ENCODE results near the gene SMARCB1.
A peak's percentile ranks its signal among the peaks of the same experiment; 100 is the strongest.

DNA sequence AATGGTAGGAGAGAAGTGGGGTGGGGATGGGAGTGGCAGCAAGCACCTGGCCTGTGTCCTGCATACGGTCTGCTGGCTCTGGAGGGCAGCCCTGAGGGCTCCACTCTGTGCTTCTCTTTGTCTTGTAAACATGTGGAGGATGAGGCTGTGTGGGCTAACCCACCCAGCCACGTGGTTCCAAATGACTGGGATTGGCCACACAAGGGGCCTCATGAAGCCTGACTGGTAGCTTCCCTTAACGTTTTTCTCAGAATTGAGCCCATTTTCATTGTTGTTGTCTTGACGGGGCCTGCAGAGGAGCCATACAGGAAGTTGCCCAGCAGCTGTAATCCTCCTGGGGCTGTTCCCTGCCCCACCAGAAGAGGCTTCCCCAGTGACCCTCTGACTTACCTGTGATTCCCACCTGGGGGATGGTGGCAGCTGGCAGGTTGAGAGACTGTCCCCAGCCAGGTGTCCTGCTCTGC, 34.0 kb downstream of the SMARCB1 start:
- TF ChIP-seq POLR2A (IDR thresholded peaks at IDR 0.05; ENCODE audit: extremely low read depth, insufficient read length): no peak
- TF ChIP-seq, protein P1, sequence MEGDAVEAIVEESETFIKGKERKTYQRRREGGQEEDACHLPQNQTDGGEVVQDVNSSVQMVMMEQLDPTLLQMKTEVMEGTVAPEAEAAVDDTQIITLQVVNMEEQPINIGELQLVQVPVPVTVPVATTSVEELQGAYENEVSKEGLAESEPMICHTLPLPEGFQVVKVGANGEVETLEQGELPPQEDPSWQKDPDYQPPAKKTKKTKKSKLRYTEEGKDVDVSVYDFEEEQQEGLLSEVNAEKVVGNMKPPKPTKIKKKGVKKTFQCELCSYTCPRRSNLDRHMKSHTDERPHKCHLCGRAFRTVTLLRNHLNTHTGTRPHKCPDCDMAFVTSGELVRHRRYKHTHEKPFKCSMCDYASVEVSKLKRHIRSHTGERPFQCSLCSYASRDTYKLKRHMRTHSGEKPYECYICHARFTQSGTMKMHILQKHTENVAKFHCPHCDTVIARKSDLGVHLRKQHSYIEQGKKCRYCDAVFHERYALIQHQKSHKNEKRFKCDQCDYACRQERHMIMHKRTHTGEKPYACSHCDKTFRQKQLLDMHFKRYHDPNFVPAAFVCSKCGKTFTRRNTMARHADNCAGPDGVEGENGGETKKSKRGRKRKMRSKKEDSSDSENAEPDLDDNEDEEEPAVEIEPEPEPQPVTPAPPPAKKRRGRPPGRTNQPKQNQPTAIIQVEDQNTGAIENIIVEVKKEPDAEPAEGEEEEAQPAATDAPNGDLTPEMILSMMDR (IDR thresholded peaks at IDR 0.05; ENCODE audit: low read depth, low read length): no peak
- TF ChIP-seq, protein P2, sequence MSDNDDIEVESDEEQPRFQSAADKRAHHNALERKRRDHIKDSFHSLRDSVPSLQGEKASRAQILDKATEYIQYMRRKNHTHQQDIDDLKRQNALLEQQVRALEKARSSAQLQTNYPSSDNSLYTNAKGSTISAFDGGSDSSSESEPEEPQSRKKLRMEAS (IDR thresholded peaks at IDR 0.05; ENCODE audit: low read depth, low read length): peak; percentile 23; the same call in 1 of the 2 replicates
